CD14-positive monocyte (primary cell): Measurements from ENCODE around the gene FIGN. TPM values are rescaled to one million over a fixed set of nuclear protein-coding genes. Genes with fewer than 3 reads are reported as not detected.

Experiments
- DNase-seq, 3 donors: peaks; one replicate each; pipeline ENCODE4 v3.0.0-alpha.2; 2011 to 2022
- H2AFZ ChIP-seq: 2 replicates; pipeline ENCODE4 v1.6.0; 2012; ENCODE audit warnings: mild to moderate bottlenecking, low read depth, low read length, inconsistent platforms; ENCODE audit not compliant: insufficient read depth, poor library complexity, severe bottlenecking
- H3K27ac ChIP-seq, 2 donors: 1 replicate in 1 of 2; 2 replicates in 1 of 2; pipeline ENCODE4 v1.5.1; 2012 to 2013; ENCODE audit warnings: low read length in 2 of 2, control low read depth in 1 of 2, inconsistent platforms in 1 of 2, low read depth in 1 of 2, mild to moderate bottlenecking in 1 of 2
- H3K27me3 ChIP-seq, 2 donors: one replicate each; pipeline versions ENCODE4 v1.6.0 to v1.6.1; 2011 to 2013; ENCODE audit warnings: low read length in 2 of 2; ENCODE audit not compliant: control insufficient read depth in 2 of 2, insufficient read depth in 2 of 2
- H3K36me3 ChIP-seq, 2 donors: replicated peaks in 1 of 2; 1 replicate in 1 of 2; 2 replicates in 1 of 2; pipeline versions ENCODE4 v1.5.1 to v1.6.1; 2012 to 2013; ENCODE audit warnings: low read length in 2 of 2, control low read depth in 1 of 2, inconsistent platforms in 1 of 2, mild to moderate bottlenecking in 1 of 2; ENCODE audit not compliant: insufficient read depth in 2 of 2, control insufficient read depth in 1 of 2
- H3K4me1 ChIP-seq, 2 donors: 1 replicate in 1 of 2; 2 replicates in 1 of 2; pipeline versions ENCODE4 v1.5.1 to v1.6.1; 2012 to 2013; ENCODE audit warnings: low read length in 2 of 2, control low read depth in 1 of 2, inconsistent platforms in 1 of 2, mild to moderate bottlenecking in 1 of 2, moderate library complexity in 1 of 2; ENCODE audit not compliant: insufficient read depth in 2 of 2, control insufficient read depth in 1 of 2
- H3K4me2 ChIP-seq: replicated peaks from 2 replicates; pipeline ENCODE3; 2012; ENCODE audit warnings: low read length, moderate library complexity, mild to moderate bottlenecking; ENCODE audit not compliant: poor library complexity, severe bottlenecking; ENCODE audit errors: extremely low read depth
- H3K4me3 ChIP-seq, 3 experiments: fragments of 200-600 bp in 1 of 3; sonication (generic) in 1 of 3; replicated peaks in 1 of 3; 1 replicate in 2 of 3; 2 replicates in 1 of 3; pipeline ENCODE4 v1.5.1; 2011 to 2013; ENCODE audit warnings: low read length in 3 of 3, mild to moderate bottlenecking in 3 of 3, control low read depth in 2 of 3, low read depth in 2 of 3, inconsistent platforms in 1 of 3, moderate library complexity in 1 of 3
- H3K79me2 ChIP-seq: 2 replicates; pipeline ENCODE4 v1.6.0; 2012; ENCODE audit warnings: mild to moderate bottlenecking, control low read depth, inconsistent platforms, low read length, moderate library complexity; ENCODE audit not compliant: insufficient read depth
- H3K9ac ChIP-seq: 2 replicates; pipeline ENCODE4 v1.6.0; 2017; ENCODE audit warnings: low read length, mild to moderate bottlenecking; ENCODE audit not compliant: insufficient read depth, poor library complexity, severe bottlenecking
- H3K9me3 ChIP-seq, 2 donors: replicated peaks in 1 of 2; 1 replicate in 1 of 2; 2 replicates in 1 of 2; pipeline versions ENCODE4 v1.5.1 to v1.6.1; 2012 to 2013; ENCODE audit warnings: low read length in 2 of 2, control low read depth in 1 of 2; ENCODE audit not compliant: control insufficient read depth in 1 of 2, insufficient read depth in 1 of 2
- H4K20me1 ChIP-seq: 2 replicates; pipeline ENCODE4 v1.6.0; 2012; ENCODE audit warnings: mild to moderate bottlenecking, low read length, control low read depth, moderate library complexity; ENCODE audit not compliant: insufficient read depth
- H3K27ac Mint-ChIP-seq, 7 donors: one replicate each; pipeline ENCODE4 v1.8.0; 2020; ENCODE audit warnings: mild to moderate bottlenecking in 7 of 7, mixed read lengths in 7 of 7, moderate library complexity in 6 of 7, inconsistent platforms in 2 of 7
- H3K27me3 Mint-ChIP-seq, 3 donors: one replicate each; pipeline ENCODE4 v1.8.0; 2021 to 2022; ENCODE audit warnings: low read depth in 3 of 3, mild to moderate bottlenecking in 3 of 3, mixed read lengths in 3 of 3, moderate library complexity in 3 of 3, inconsistent platforms in 1 of 3
- H3K36me3 Mint-ChIP-seq, 2 donors: one replicate each; pipeline ENCODE4 v1.8.0; 2020; ENCODE audit warnings: mixed read lengths in 2 of 2, inconsistent platforms in 1 of 2, mild to moderate bottlenecking in 1 of 2
- H3K4me1 Mint-ChIP-seq: one replicate; pipeline ENCODE4 v1.8.0; 2020; ENCODE audit warnings: mild to moderate bottlenecking, mixed read lengths
- H3K4me3 Mint-ChIP-seq, 2 donors: one replicate each; pipeline ENCODE4 v1.8.0; 2020; ENCODE audit warnings: mild to moderate bottlenecking in 2 of 2, mixed read lengths in 2 of 2, moderate library complexity in 1 of 2
- H3K9me3 Mint-ChIP-seq, 7 donors: one replicate each; pipeline ENCODE4 v1.8.0; 2020 to 2022; ENCODE audit warnings: mixed read lengths in 7 of 7, mild to moderate bottlenecking in 6 of 7, moderate library complexity in 6 of 7, inconsistent platforms in 2 of 7
- WGBS: methylation state at CpG from one replicate; pipeline ENCODE4 v1.1.5; 2013; ENCODE audit warnings: missing lambda C conversion rate; ENCODE audit not compliant: insufficient coverage; 5-methylcytosine and 5-hydroxymethylcytosine counted together
- intact Hi-C, 2 donors: fragments of 100-400 bp; cut with micrococcal nuclease; formaldehyde crosslinking; loops; one replicate each; pipeline versions ENCODE4 v1.15.0 to v1.15.1; 2023
- polyA plus RNA-seq, 3 donors: library from polyadenylated mRNA; depleted of rRNA in 1 of 3; unstranded in 2 of 3; stranded (reverse) in 1 of 3; fragments of 300-500 nt in 2 of 3; fragments of >200 nt in 1 of 3; fragmentation: Illumina TruSeq in 2 of 3; gene quantifications; 1 replicate in 2 of 3; 2 replicates in 1 of 3; pipeline ENCODE4 v1.2.3, GENCODE V29; 2012 to 2021
- TF ChIP-seq, protein P1 (sequence below): fragments of 200-600 bp; IDR thresholded peaks from one replicate; pipeline ENCODE4 v1.8.0; 2022; ENCODE audit warnings: antibody characterized with exemption, mild to moderate bottlenecking

FIGN gene
- polyA plus RNA-seq, 3 donors = not detected

DNA sequence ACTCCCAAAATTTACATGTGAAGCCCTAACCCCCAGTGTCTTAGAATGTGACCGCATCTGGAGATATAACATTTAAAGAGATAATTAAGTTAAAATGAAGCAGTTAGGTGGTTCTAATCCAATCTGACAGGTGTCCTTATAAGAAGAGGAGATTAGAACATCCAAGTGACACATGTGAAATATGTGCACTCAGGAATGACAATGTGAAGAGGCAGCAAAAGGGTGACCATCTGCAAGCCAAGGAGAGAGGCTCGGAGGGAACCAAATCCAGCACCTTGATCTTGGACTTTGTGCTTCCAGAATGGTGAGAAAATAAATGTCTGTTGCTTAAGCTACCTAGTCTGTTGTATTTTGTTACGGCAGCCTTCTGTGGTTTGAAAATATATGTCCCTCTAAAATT, 165.4 kb downstream of the FIGN start:
- Mint-ChIP-seq H3K4me1 (no peaks in the 10 kb centered on the region), H3K4me3 (no peak overlapping the region), H3K27me3 (no peaks in the 10 kb centered on the region), H3K9me3 (peaks cover 0 to 7% (median 4%) of the 10 kb centered on the region in 7 donors), H3K27ac (no peak overlapping the region), H3K36me3 (no peaks in the 10 kb centered on the region)
- no peak overlapping the region for H3K4me2 ChIP-seq
- no peaks in the 10 kb centered on the region for H4K20me1 ChIP-seq
- no peak overlapping the region for H3K27ac ChIP-seq
- WGBS = no CpG with 5 or more reads among the region's 3 CpGs
- H3K9ac ChIP-seq = no peak overlapping the region
- no peak overlapping the region for H2AFZ ChIP-seq
- H3K4me3 ChIP-seq = no peak overlapping the region
- TF ChIP-seq, protein P1, sequence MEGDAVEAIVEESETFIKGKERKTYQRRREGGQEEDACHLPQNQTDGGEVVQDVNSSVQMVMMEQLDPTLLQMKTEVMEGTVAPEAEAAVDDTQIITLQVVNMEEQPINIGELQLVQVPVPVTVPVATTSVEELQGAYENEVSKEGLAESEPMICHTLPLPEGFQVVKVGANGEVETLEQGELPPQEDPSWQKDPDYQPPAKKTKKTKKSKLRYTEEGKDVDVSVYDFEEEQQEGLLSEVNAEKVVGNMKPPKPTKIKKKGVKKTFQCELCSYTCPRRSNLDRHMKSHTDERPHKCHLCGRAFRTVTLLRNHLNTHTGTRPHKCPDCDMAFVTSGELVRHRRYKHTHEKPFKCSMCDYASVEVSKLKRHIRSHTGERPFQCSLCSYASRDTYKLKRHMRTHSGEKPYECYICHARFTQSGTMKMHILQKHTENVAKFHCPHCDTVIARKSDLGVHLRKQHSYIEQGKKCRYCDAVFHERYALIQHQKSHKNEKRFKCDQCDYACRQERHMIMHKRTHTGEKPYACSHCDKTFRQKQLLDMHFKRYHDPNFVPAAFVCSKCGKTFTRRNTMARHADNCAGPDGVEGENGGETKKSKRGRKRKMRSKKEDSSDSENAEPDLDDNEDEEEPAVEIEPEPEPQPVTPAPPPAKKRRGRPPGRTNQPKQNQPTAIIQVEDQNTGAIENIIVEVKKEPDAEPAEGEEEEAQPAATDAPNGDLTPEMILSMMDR = no peak
- H3K4me1 ChIP-seq = no peaks in the 10 kb centered on the region
- no peak for DNase-seq
- no peaks in the 10 kb centered on the region for H3K27me3 ChIP-seq
- peaks cover 0 to 13% of the 10 kb centered on the region in 2 donors for H3K9me3 ChIP-seq
- intact Hi-C loops = no loop called here
- H3K36me3 ChIP-seq = no peaks in the 10 kb centered on the region
- no peaks in the 10 kb centered on the region for H3K79me2 ChIP-seq

DNA sequence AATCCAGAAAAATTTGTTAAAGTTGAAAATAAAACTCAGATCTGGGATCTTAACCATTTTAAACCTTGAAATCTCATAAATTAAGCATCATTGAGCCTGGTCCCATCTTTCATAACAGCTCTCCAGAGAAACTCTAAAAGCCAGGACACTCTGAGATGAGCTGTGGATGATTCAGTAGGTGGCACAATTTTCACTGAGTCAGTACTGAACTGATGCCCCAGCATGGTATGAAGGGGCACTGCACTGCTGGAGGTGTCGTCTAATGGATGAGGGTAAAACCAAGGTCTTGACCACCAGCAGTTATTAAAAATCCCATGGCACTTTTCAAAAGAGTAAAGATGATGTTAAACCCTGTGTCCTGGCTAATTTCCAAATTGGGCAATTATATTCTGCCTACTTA, 170.6 kb downstream of the FIGN start:
- Histone ChIP-seq H3K36me3 (no peaks in the 10 kb centered on the region), H3K27ac (no peak overlapping the region), H3K4me2 (no peak overlapping the region), H3K9ac (no peak overlapping the region), H3K27me3 (no peaks in the 10 kb centered on the region), H3K4me1 (no peaks in the 10 kb centered on the region), H3K4me3 (no peak overlapping the region), H3K79me2 (no peaks in the 10 kb centered on the region), H2AFZ (no peak overlapping the region), H3K9me3 (no peaks in the 10 kb centered on the region), H4K20me1 (no peaks in the 10 kb centered on the region)
- no peak for DNase-seq
- H3K27me3 Mint-ChIP-seq = no peaks in the 10 kb centered on the region
- H3K4me3 Mint-ChIP-seq = no peak overlapping the region
- H3K36me3 Mint-ChIP-seq = no peaks in the 10 kb centered on the region
- H3K9me3 Mint-ChIP-seq = peaks cover 0 to 6% (median 2%) of the 10 kb centered on the region in 7 donors
- H3K27ac Mint-ChIP-seq = no peak overlapping the region
- H3K4me1 Mint-ChIP-seq = no peaks in the 10 kb centered on the region
- WGBS = no CpG with 5 or more reads among the region's 1 CpG
- TF ChIP-seq, protein P1 = no peak
- intact Hi-C loops = no loop called here
